ENCODE measurements around the gene LIMA1. TPM values are rescaled to one million over a fixed set of nuclear protein-coding genes. Genes with fewer than 3 reads are reported as not detected.

Gene LIMA1
- polyA plus RNA-seq, 1 donor = 116 TPM

GRCh38 chr12:50145439-50145838, 137.9 kb downstream of the LIMA1 start:
- DNase-seq (ENCODE audit: low read depth) = no peak

DNA sequence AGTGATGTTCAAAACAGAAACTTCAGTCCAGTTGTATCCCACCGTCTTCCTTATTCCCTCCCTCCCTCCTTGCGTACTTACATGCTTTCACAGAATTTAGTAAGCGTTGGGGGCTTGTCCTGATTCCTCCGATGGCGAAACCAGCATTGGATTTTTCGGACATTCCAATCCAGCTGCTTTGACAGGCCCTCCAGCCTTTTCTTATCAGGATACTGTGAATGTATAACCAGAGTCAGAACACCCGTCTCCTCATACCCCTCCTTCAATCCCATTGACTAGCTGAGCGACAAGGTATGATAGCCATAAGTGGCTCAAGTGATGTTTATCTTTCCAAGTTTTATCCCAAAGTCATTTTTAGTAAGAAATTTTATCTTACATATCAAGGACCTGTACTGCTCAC, 140.3 kb downstream of the LIMA1 start:
- DNase-seq (ENCODE audit: low read depth) = no peak

- DNase-seq (ENCODE audit: low read depth) = no peak
These were observed 150.7 kb downstream of the LIMA1 start for GRCh38 chr12:50132505-50133135.

DNA sequence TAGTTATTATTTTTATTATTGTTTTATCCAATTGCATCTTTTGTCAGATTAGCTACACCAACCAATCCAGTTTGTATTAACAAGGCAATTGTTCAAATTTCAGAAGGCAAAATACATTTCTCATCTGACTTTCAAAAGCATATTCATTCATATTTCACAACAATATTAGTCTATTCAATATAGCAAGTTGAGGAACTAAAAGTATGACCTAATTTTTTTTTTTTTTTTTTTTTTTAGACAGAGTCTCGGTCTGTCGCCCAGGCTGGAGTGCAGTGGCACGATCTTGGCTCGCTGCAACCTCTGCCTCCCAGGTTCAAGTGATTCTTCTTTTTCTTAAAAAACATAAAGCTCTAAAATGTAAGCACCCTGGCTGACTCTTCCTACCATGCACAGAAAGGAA, 154.0 kb downstream of the LIMA1 start:
- no peak for DNase-seq (ENCODE audit: low read depth)

GRCh38 chr12:50127546-50127945, 155.8 kb downstream of the LIMA1 start:
- DNase-seq (ENCODE audit: low read depth) = no peak

Other genes with a start within 250 kb of the LIMA1 start
- gene ASIC1, start 225.9 kb downstream of the LIMA1 start, polyA plus RNA-seq (ENCODE audit: insufficient read length) = 9.1 TPM
- 53.4 TPM for gene SMARCD1, start 198.2 kb downstream of the LIMA1 start, polyA plus RNA-seq (ENCODE audit: insufficient read length)
- 68.2 TPM for gene GPD1, start 179.5 kb downstream of the LIMA1 start, polyA plus RNA-seq (ENCODE audit: insufficient read length)
- gene COX14, start 171.3 kb downstream of the LIMA1 start, polyA plus RNA-seq (ENCODE audit: insufficient read length) = 41.6 TPM
- 48.7 TPM for gene CERS5, start 116.2 kb downstream of the LIMA1 start, polyA plus RNA-seq (ENCODE audit: insufficient read length)
- gene FAM186A, start 113.1 kb upstream of the LIMA1 start, polyA plus RNA-seq (ENCODE audit: insufficient read length) = 0.44 TPM
- gene LARP4, start 117.4 kb upstream of the LIMA1 start, polyA plus RNA-seq (ENCODE audit: insufficient read length) = 26.3 TPM
- 15.2 TPM for gene DIP2B, start 221.5 kb upstream of the LIMA1 start, polyA plus RNA-seq (ENCODE audit: insufficient read length)